K562 (cell line): ENCODE results near the gene SLC22A7. TPM values are rescaled to one million over a fixed set of nuclear protein-coding genes. Genes with fewer than 3 reads are reported as not detected.
A peak's percentile ranks its signal among the peaks of the same experiment; 100 is the strongest.

Experiments used
- ATAC-seq: fragments of 200-7000 bp; cut with Tn5 transposase; 3 replicates; pipeline ENCODE4 v1.9.1; 2020; ENCODE audit warnings: moderate library complexity
- BruUV-seq: library from RNA; stranded (reverse); fragments of 400-500 nt; replicated peaks from 2 replicates; lab custom pipeline; 2021; lab: Mats Ljungman, UMichigan
- CTCF ChIA-PET: fragments of 300-600 bp; formaldehyde crosslinking; extraction: SDS; loops from one replicate; lab custom pipeline; 2021; ENCODE audit warnings: low intra/inter-chr PET ratio; lab: Yijun Ruan, JAX
- POLR2A ChIA-PET: fragments of 300-600, 350-650 bp; sonication (Branson Sonifier 250); formaldehyde crosslinking; extraction: SDS; loops from one replicate; lab custom pipeline; 2021; ENCODE audit warnings: antibody characterized with exemption, inconsistent platforms; lab: Yijun Ruan, JAX
- DNase-seq, 4 experiments: peaks; one replicate each; pipeline versions ENCODE4 v3.0.0 to v3.0.0-alpha.2; 2011 to 2018; ENCODE audit warnings: low spot score in 3 of 4, mixed read lengths in 3 of 4; ENCODE audit errors: extremely low read depth in 1 of 4
- FAIRE-seq: peaks from 2 replicates; lab custom pipeline; 2011; peaks lifted over from hg19 to GRCh38; lab: Jason Lieb, UNC
- H2AFZ ChIP-seq: 2 replicates; pipeline ENCODE4 v1.6.0; 2011; ENCODE audit warnings: low read depth, low read length, control low read depth, inconsistent platforms
- H3K27ac ChIP-seq: fragments of 200-600 bp; 3 replicates; pipeline ENCODE4 v1.8.0; 2011; ENCODE audit warnings: low read depth, mild to moderate bottlenecking, control low read depth, inconsistent platforms, low read length, moderate library complexity, mixed read lengths; ENCODE audit errors: extremely low read depth
- H3K27me3 ChIP-seq, 2 experiments: fragments of 300-600 bp in 1 of 2; 2 replicates in 1 of 2; 3 replicates in 1 of 2; pipeline versions ENCODE4 v1.6.0 to v1.8.0; 2011; ENCODE audit warnings: inconsistent platforms in 2 of 2, low read length in 2 of 2, mild to moderate bottlenecking in 1 of 2, mixed read lengths in 1 of 2, moderate library complexity in 1 of 2; ENCODE audit not compliant: control insufficient read depth in 2 of 2, insufficient read depth in 2 of 2
- H3K36me3 ChIP-seq: fragments of 300-600 bp; 3 replicates; pipeline ENCODE4 v1.8.0; 2011; ENCODE audit warnings: mild to moderate bottlenecking, low read length, inconsistent platforms; ENCODE audit not compliant: control insufficient read depth, insufficient read depth
- H3K4me1 ChIP-seq, 2 experiments: fragments of 200-600 bp in 1 of 2; replicated peaks in 1 of 2; 2 replicates in 1 of 2; 3 replicates in 1 of 2; pipeline versions ENCODE4 v1.5.1 to v1.8.0; 2011; ENCODE audit warnings: inconsistent platforms in 2 of 2, low read length in 2 of 2, mild to moderate bottlenecking in 1 of 2, mixed read lengths in 1 of 2, moderate library complexity in 1 of 2; ENCODE audit not compliant: control insufficient read depth in 2 of 2, insufficient read depth in 2 of 2
- H3K4me2 ChIP-seq: 2 replicates; pipeline ENCODE4 v1.6.1; 2011; ENCODE audit warnings: low read length, control low read depth, inconsistent platforms, mixed read lengths; ENCODE audit not compliant: insufficient read depth
- H3K4me3 ChIP-seq: fragments of 200-600 bp; sonication (generic), shearing (Covaris generic); 2 replicates; pipeline ENCODE4 v1.5.1; 2016; ENCODE audit warnings: control low read depth, inconsistent platforms
- H3K79me2 ChIP-seq: fragments of 200-600 bp; 3 replicates; pipeline ENCODE4 v1.8.0; 2011; ENCODE audit warnings: low read length, inconsistent platforms; ENCODE audit not compliant: control insufficient read depth, insufficient read depth
- H3K9ac ChIP-seq, 2 experiments: 2 replicates each; pipeline versions ENCODE4 v1.6.0 to v1.6.1; 2011; ENCODE audit warnings: low read depth in 2 of 2, low read length in 2 of 2, control low read depth in 1 of 2, inconsistent platforms in 1 of 2, mild to moderate bottlenecking in 1 of 2, mixed read lengths in 1 of 2; ENCODE audit not compliant: insufficient read depth in 1 of 2
- H3K9me1 ChIP-seq: one replicate; pipeline ENCODE4 v1.6.0; 2011; ENCODE audit warnings: inconsistent platforms, mild to moderate bottlenecking, low read length, moderate library complexity; ENCODE audit not compliant: control insufficient read depth, insufficient read depth
- H3K9me3 ChIP-seq: replicated peaks from 2 replicates; pipeline ENCODE4 v1.5.1; 2011; ENCODE audit warnings: low read depth, low read length, inconsistent platforms; ENCODE audit not compliant: control insufficient read depth, insufficient read depth
- H4K20me1 ChIP-seq: replicated peaks from 2 replicates; pipeline ENCODE4 v1.6.1; 2011; ENCODE audit warnings: low read length, inconsistent platforms, mixed read lengths; ENCODE audit not compliant: control insufficient read depth, insufficient read depth
- ETS1 ChIP-seq: conservative IDR thresholded peaks from 2 replicates; pipeline ENCODE4 v1.6.1; 2011; ENCODE audit warnings: low read depth, mild to moderate bottlenecking, low read length; ENCODE audit not compliant: control insufficient read depth
- HSF4 ChIP-seq: fragments of 250-450 bp; sonication (Bioruptor Pico); IDR thresholded peaks from 2 replicates; pipeline ENCODE4 v2.1.2; 2022; ENCODE audit warnings: mild to moderate bottlenecking, moderate library complexity, borderline replicate concordance
- NFIX ChIP-seq: fragments of 250-450 bp; sonication (Bioruptor Pico); IDR thresholded peaks from 2 replicates; pipeline ENCODE4 v1.4.0; 2020; ENCODE audit warnings: low read depth, mild to moderate bottlenecking, moderate library complexity
- SPI1 ChIP-seq: IDR thresholded peaks from 2 replicates; pipeline ENCODE4 v1.6.1; 2011; ENCODE audit warnings: low read depth, low read length, control low read depth, borderline replicate concordance
- ZNF253 ChIP-seq: fragments of 250-450 bp; sonication (Bioruptor Pico); conservative IDR thresholded peaks from 2 replicates; pipeline ENCODE4 v1.6.1; 2021; ENCODE audit warnings: mild to moderate bottlenecking
- WGBS: fragments of 100-300 bp; shearing (Covaris generic); methylation state at CpG from one replicate; pipeline ENCODE4 v1.1.6; 2016; ENCODE audit warnings: low coverage, mixed read lengths; ENCODE audit not compliant: insufficient coverage; ENCODE audit errors: missing lambda C conversion rate; 5-methylcytosine and 5-hydroxymethylcytosine counted together
- in situ Hi-C: fragments of 300-500 bp; cut with MboI; formaldehyde crosslinking; loops from 4 replicates; pipeline ENCODE4 v1.15.0; 2018; ENCODE audit warnings: inconsistent platforms, mixed read lengths
- intact Hi-C: fragments of 100-400 bp; cut with micrococcal nuclease; formaldehyde crosslinking; loops from 2 replicates; pipeline ENCODE4 v1.14.2; 2022
- polyA plus RNA-seq, 8 experiments: library from polyadenylated mRNA; depleted of rRNA in 4 of 8; stranded (reverse) in 5 of 8; unstranded in 3 of 8; fragments of >200 nt; fragmentation: Nextera tagmentation in 2 of 8; fragmentation: Illumina TruSeq in 1 of 8; extraction: Ambion mirVana in 2 of 8; extraction: Trizol in 1 of 8; gene quantifications; 2 replicates each; pipeline versions ENCODE4 v1.2.1 to v1.2.3, GENCODE V29; 2011 to 2014; ENCODE audit warnings: inconsistent platforms in 1 of 8, missing spikeins in 1 of 8
- total RNA-seq, 7 experiments: library from RNA; depleted of rRNA in 6 of 7; stranded (reverse); fragments of >200 nt in 6 of 7; fragmentation: Illumina TruSeq in 2 of 7; extraction: Trizol in 2 of 7; gene quantifications; 2 replicates each; pipeline versions ENCODE4 v1.2.1 to v1.2.3, GENCODE V29; 2011 to 2021; ENCODE audit warnings: low replicate concordance in 1 of 7

Gene SLC22A7
- total and polyA plus RNA-seq, 9 of the 15 experiments (the other 6 are each of a cell fraction or from before 2014, with no cell fraction given), result not detected

GRCh38 chr6:43318011-43318410 is 20.0 kb downstream of the SLC22A7 start:
- DNase-seq, result no peak
- H3K9me3 ChIP-seq, result no peaks in the 10 kb centered on the region
- FAIRE-seq, result no peak
- ChIA-PET CTCF (no interaction called here), POLR2A (interaction anchor here (1.1 to 1.8 kb wide), 4 partner anchors 9 to 29 kb away, joined by 3 to 6 read pairs (median 4); partner anchors contain the start of gene CRIP3)
- H3K27me3 ChIP-seq, result peaks cover 6 to 13% of the 10 kb centered on the region in 2 experiments; a peak in 3 of 5 replicates
- H3K4me2 ChIP-seq, result no peak overlapping the region
- no TSS peak for BruUV-seq
- ATAC-seq, result no peak
- H3K36me3 ChIP-seq, result no peaks in the 10 kb centered on the region
- H3K4me3 ChIP-seq, result no peak overlapping the region
- TF ChIP-seq ZNF253 (CRISPR knock-in tag), result no peak
- H3K9ac ChIP-seq, result no peak overlapping the region
- intact Hi-C loops, result no loop called here
- H3K9me1 ChIP-seq, result peaks cover 3% of the 10 kb centered on the region
- H3K27ac ChIP-seq, result no peak overlapping the region
- no peak overlapping the region for H2AFZ ChIP-seq
- H3K4me1 ChIP-seq, result no peaks in the 10 kb centered on the region
- H3K79me2 ChIP-seq, result no peaks in the 10 kb centered on the region
- 22% methylated on average over 2 of the region's 2 CpGs for WGBS
- H4K20me1 ChIP-seq, result no peaks in the 10 kb centered on the region
- in situ Hi-C loops, result no loop called here

- Histone ChIP-seq H3K4me1 (no peaks in the 10 kb centered on the region; a peak in 1 of 5 replicates), H4K20me1 (no peaks in the 10 kb centered on the region), H3K27me3 (peaks cover 4 to 7% of the 10 kb centered on the region in 2 experiments; a peak in 1 of 5 replicates), H3K9ac (no peak overlapping the region), H3K9me1 (no peaks in the 10 kb centered on the region), H3K9me3 (no peaks in the 10 kb centered on the region), H3K36me3 (no peaks in the 10 kb centered on the region), H3K4me3 (no peak overlapping the region), H3K27ac (no peak overlapping the region), H2AFZ (no peak overlapping the region), H3K79me2 (no peaks in the 10 kb centered on the region), H3K4me2 (no peak overlapping the region)
- in situ Hi-C loops, result no loop called here
- ChIA-PET CTCF (no interaction called here), POLR2A (interaction anchor here (0.9 to 1.2 kb wide), 2 partner anchors 11 to 33 kb away, joined by 3 read pairs; no protein-coding TSS in a partner anchor)
- BruUV-seq, result no TSS peak
- TF ChIP-seq HSF4, result no peak
- TF ChIP-seq NFIX (CRISPR knock-in tag), result no peak
- peak; percentile 74; the same call in 1 of the 2 replicates for TF ChIP-seq SPI1
- no peak for TF ChIP-seq ETS1
- ATAC-seq (no peak), FAIRE-seq (no peak), DNase-seq (no peak)
- WGBS, result 4% methylated on average over 1 of the region's 1 CpG
- intact Hi-C loops, result no loop called here
Observed at GRCh38 chr6:43325876-43326275, 27.8 kb downstream of the SLC22A7 start.
